Activated CD4-positive, alpha-beta T cell treated with anti-CD3 and anti-CD28 coated beads, Interleukin-2, amount 10 ng/mL, durations not matched to agents 7 days and 5 days (primary cell): ENCODE results near the gene EPAS1. TPM values are rescaled to one million over a fixed set of nuclear protein-coding genes. Genes with fewer than 3 reads are reported as not detected.

ENCODE experiments used
- CTCF ChIA-PET: fragments of 350-600 bp; sonication (Branson Sonifier 250); formaldehyde crosslinking; loops from one replicate; lab custom pipeline; 2021; ENCODE audit warnings: antibody characterized with exemption; lab: Charles Lee
- POLR2A ChIA-PET: fragments of 350-600 bp; sonication (Branson Sonifier 250); formaldehyde crosslinking; loops from one replicate; lab custom pipeline; 2021; ENCODE audit warnings: antibody characterized with exemption; lab: Charles Lee
- DNase-seq: peaks from one replicate; pipeline ENCODE4 v3.0.0-alpha.2; 2020
- H3K27ac Mint-ChIP-seq: one replicate; pipeline ENCODE4 v1.8.0; 2021; ENCODE audit warnings: mild to moderate bottlenecking, moderate library complexity, mixed read lengths
- H3K27me3 Mint-ChIP-seq: one replicate; pipeline ENCODE4 v1.8.0; 2021; ENCODE audit warnings: mixed read lengths
- H3K36me3 Mint-ChIP-seq: one replicate; pipeline ENCODE4 v1.8.0; 2021; ENCODE audit warnings: low read depth, mixed read lengths
- H3K4me1 Mint-ChIP-seq: one replicate; pipeline ENCODE4 v1.8.0; 2021; ENCODE audit warnings: mixed read lengths
- H3K4me3 Mint-ChIP-seq: one replicate; pipeline ENCODE4 v1.8.0; 2021; ENCODE audit warnings: mild to moderate bottlenecking, moderate library complexity, mixed read lengths
- H3K9me3 Mint-ChIP-seq: one replicate; pipeline ENCODE4 v1.8.0; 2021; ENCODE audit warnings: mixed read lengths
- total RNA-seq, 2 experiments: library from RNA; stranded (reverse); gene quantifications; one replicate each; pipeline ENCODE4 v1.2.3, GENCODE V29; 2021

EPAS1 gene
- total RNA-seq, 2 experiments from 2014 or later: 6.9 to 7.9 TPM

- H3K27me3 Mint-ChIP-seq: no peaks in the 10 kb centered on the region
- no peaks in the 10 kb centered on the region for H3K9me3 Mint-ChIP-seq
- CTCF ChIA-PET: interaction anchor here (0.8 to 1.5 kb wide), 5 partner anchors 8 to 68 kb away, joined by 3 to 4 read pairs (median 3); no protein-coding TSS in a partner anchor
- no peak overlapping the region for H3K4me3 Mint-ChIP-seq
- H3K27ac Mint-ChIP-seq: no peak overlapping the region
- POLR2A ChIA-PET: no interaction called here
- H3K4me1 Mint-ChIP-seq: peaks cover 14% of the 10 kb centered on the region
- no peak for DNase-seq
- H3K36me3 Mint-ChIP-seq: no peaks in the 10 kb centered on the region
Measured at GRCh38 chr2:46372475-46372874, 75.3 kb downstream of the EPAS1 start.

- H3K27ac Mint-ChIP-seq: no peak overlapping the region
- no peaks in the 10 kb centered on the region for H3K36me3 Mint-ChIP-seq
- DNase-seq: no peak
- no peak overlapping the region for H3K4me3 Mint-ChIP-seq
- ChIA-PET POLR2A (no interaction called here), CTCF (interaction anchor here (0.8 to 1.4 kb wide), 3 partner anchors 8 to 55 kb away, joined by 3 to 4 read pairs (median 3); no protein-coding TSS in a partner anchor)
- no peaks in the 10 kb centered on the region for H3K27me3 Mint-ChIP-seq
- H3K4me1 Mint-ChIP-seq: peaks cover 11% of the 10 kb centered on the region
- no peaks in the 10 kb centered on the region for H3K9me3 Mint-ChIP-seq
Measured at GRCh38 chr2:46373238-46373637, 76.0 kb downstream of the EPAS1 start.

GRCh38 chr2:46375566-46376125, 78.4 kb downstream of the EPAS1 start:
- no peak overlapping the region for H3K27ac Mint-ChIP-seq
- ChIA-PET POLR2A (no interaction called here), CTCF (interaction anchor here (1.2 kb wide), 1 partner anchor 45 kb away, joined by 4 read pairs; no protein-coding TSS in a partner anchor)
- H3K4me3 Mint-ChIP-seq: no peak overlapping the region
- no peaks in the 10 kb centered on the region for H3K4me1 Mint-ChIP-seq
- DNase-seq: no peak
- H3K27me3 Mint-ChIP-seq: no peaks in the 10 kb centered on the region
- no peaks in the 10 kb centered on the region for H3K9me3 Mint-ChIP-seq
- no peaks in the 10 kb centered on the region for H3K36me3 Mint-ChIP-seq

- H3K4me1 Mint-ChIP-seq: no peaks in the 10 kb centered on the region
- no peaks in the 10 kb centered on the region for H3K36me3 Mint-ChIP-seq
- H3K27me3 Mint-ChIP-seq: no peaks in the 10 kb centered on the region
- ChIA-PET POLR2A (no interaction called here), CTCF (interaction anchor here (1.2 kb wide), 1 partner anchor 46 kb away, joined by 4 read pairs; no protein-coding TSS in a partner anchor)
- H3K9me3 Mint-ChIP-seq: no peaks in the 10 kb centered on the region
- no peak overlapping the region for H3K4me3 Mint-ChIP-seq
- DNase-seq: no peak
- H3K27ac Mint-ChIP-seq: no peak overlapping the region
Measured at GRCh38 chr2:46376586-46376985, 79.4 kb downstream of the EPAS1 start.

- H3K27me3 Mint-ChIP-seq: no peaks in the 10 kb centered on the region
- H3K27ac Mint-ChIP-seq: no peak overlapping the region
- no peak for DNase-seq
- H3K4me1 Mint-ChIP-seq: no peaks in the 10 kb centered on the region
- ChIA-PET POLR2A (no interaction called here), CTCF (no interaction called here)
- no peaks in the 10 kb centered on the region for H3K9me3 Mint-ChIP-seq
- H3K36me3 Mint-ChIP-seq: no peaks in the 10 kb centered on the region
- H3K4me3 Mint-ChIP-seq: no peak overlapping the region
Measured at GRCh38 chr2:46377101-46377581, 79.9 kb downstream of the EPAS1 start.

GRCh38 chr2:46377666-46378560, 80.7 kb downstream of the EPAS1 start:
- Mint-ChIP-seq H3K27ac (no peak overlapping the region), H3K4me1 (no peaks in the 10 kb centered on the region), H3K4me3 (no peak overlapping the region), H3K27me3 (no peaks in the 10 kb centered on the region), H3K9me3 (no peaks in the 10 kb centered on the region), H3K36me3 (no peaks in the 10 kb centered on the region)
- CTCF ChIA-PET: interaction anchor here (1.1 to 1.4 kb wide), 3 partner anchors 11 to 33 kb away, joined by 3 to 4 read pairs (median 3); no protein-coding TSS in a partner anchor
- DNase-seq: no peak
- POLR2A ChIA-PET: no interaction called here

GRCh38 chr2:46378616-46379015, 81.4 kb downstream of the EPAS1 start:
- ChIA-PET CTCF (interaction anchor here (1.1 to 1.4 kb wide), 3 partner anchors 11 to 32 kb away, joined by 3 to 4 read pairs (median 3); no protein-coding TSS in a partner anchor), POLR2A (no interaction called here)
- Mint-ChIP-seq H3K4me3 (no peak overlapping the region), H3K36me3 (no peaks in the 10 kb centered on the region), H3K27me3 (no peaks in the 10 kb centered on the region), H3K27ac (no peak overlapping the region), H3K4me1 (no peaks in the 10 kb centered on the region), H3K9me3 (no peaks in the 10 kb centered on the region)
- DNase-seq: no peak

- CTCF ChIA-PET: interaction anchor here (0.5 to 1.4 kb wide), 3 partner anchors 11 to 179 kb away, joined by 3 read pairs; no protein-coding TSS in a partner anchor
- no peaks in the 10 kb centered on the region for H3K36me3 Mint-ChIP-seq
- H3K27me3 Mint-ChIP-seq: no peaks in the 10 kb centered on the region
- H3K4me3 Mint-ChIP-seq: no peak overlapping the region
- H3K27ac Mint-ChIP-seq: no peak overlapping the region
- POLR2A ChIA-PET: no interaction called here
- no peak for DNase-seq
- no peaks in the 10 kb centered on the region for H3K4me1 Mint-ChIP-seq
- no peaks in the 10 kb centered on the region for H3K9me3 Mint-ChIP-seq
Measured at GRCh38 chr2:46379213-46380037, 82.2 kb downstream of the EPAS1 start.

GRCh38 chr2:46380038-46380940, 83.1 kb downstream of the EPAS1 start:
- POLR2A ChIA-PET: no interaction called here
- no peak overlapping the region for H3K27ac Mint-ChIP-seq
- CTCF ChIA-PET: interaction anchor here (0.5 to 1.2 kb wide), 5 partner anchors 7 to 197 kb away, joined by 3 to 4 read pairs (median 3); no protein-coding TSS in a partner anchor

GRCh38 chr2:46381263-46381849, 84.1 kb downstream of the EPAS1 start:
- CTCF ChIA-PET: interaction anchor here (0.8 to 1.2 kb wide), 2 partner anchors 8 to 9 kb away, joined by 3 read pairs; no protein-coding TSS in a partner anchor
- Mint-ChIP-seq H3K4me3 (no peak overlapping the region), H3K9me3 (no peaks in the 10 kb centered on the region), H3K36me3 (no peaks in the 10 kb centered on the region), H3K27ac (no peak overlapping the region), H3K27me3 (no peaks in the 10 kb centered on the region), H3K4me1 (no peaks in the 10 kb centered on the region)
- POLR2A ChIA-PET: no interaction called here
- no peak for DNase-seq

More at GRCh38 chr2:46380038-46380940, 83.1 kb downstream of the EPAS1 start:
- no peaks in the 10 kb centered on the region for H3K9me3 Mint-ChIP-seq
- DNase-seq: no peak
- H3K4me1 Mint-ChIP-seq: no peaks in the 10 kb centered on the region
- H3K4me3 Mint-ChIP-seq: no peak overlapping the region
- H3K36me3 Mint-ChIP-seq: no peaks in the 10 kb centered on the region
- no peaks in the 10 kb centered on the region for H3K27me3 Mint-ChIP-seq

GRCh38 chr2:46381871-46382270, 84.7 kb downstream of the EPAS1 start:
- Mint-ChIP-seq H3K4me1 (peaks cover 1% of the 10 kb centered on the region), H3K27ac (no peak overlapping the region), H3K4me3 (no peak overlapping the region), H3K9me3 (no peaks in the 10 kb centered on the region), H3K36me3 (no peaks in the 10 kb centered on the region), H3K27me3 (no peaks in the 10 kb centered on the region)
- CTCF ChIA-PET: no interaction called here
- POLR2A ChIA-PET: no interaction called here
- DNase-seq: no peak
